ENCODE results near the gene QRSL1. TPM values are rescaled to one million over a fixed set of nuclear protein-coding genes. Genes with fewer than 3 reads are reported as not detected.
"Not testable (repeated sequence)": the region's sequence is repeated elsewhere in the genome, so short reads cannot be mapped to it uniquely, and the experiment has no call there.

Gene QRSL1
- total RNA-seq, 2 experiments from 2014 or later, result 15.8 to 17.9 TPM

DNA sequence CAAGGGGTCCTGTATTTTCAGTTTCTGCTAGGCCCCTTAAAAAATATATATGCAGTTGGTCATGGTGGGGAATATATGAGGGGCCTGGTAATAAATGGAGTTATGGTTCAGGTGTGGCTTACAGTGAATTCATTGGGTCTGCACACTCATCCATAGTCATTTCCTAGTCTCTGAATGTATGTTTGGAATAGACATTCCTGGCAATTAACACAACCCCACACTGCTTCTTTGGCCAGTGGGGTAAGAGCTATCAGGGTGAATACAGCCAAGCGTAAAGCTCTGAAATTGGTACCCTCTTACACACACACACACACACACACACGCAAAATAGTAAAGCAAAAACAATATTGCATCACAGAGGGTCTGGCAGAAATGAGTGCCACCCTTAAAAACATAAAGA, 56.5 kb downstream of the QRSL1 start:
- no peaks in the 10 kb centered on the region for H3K36me3 Mint-ChIP-seq (ENCODE audit: low read depth)
- H3K4me1 Mint-ChIP-seq, result no peaks in the 10 kb centered on the region
- POLR2A ChIA-PET, result no interaction called here
- no peak overlapping the region for H3K27ac Mint-ChIP-seq
- intact Hi-C loops (cut with DNase I, micrococcal nuclease), result no loop called here
- no peaks in the 10 kb centered on the region for H3K27me3 Mint-ChIP-seq
- H3K4me3 Mint-ChIP-seq, result no peak overlapping the region
- DNase-seq, result no peak
- no peaks in the 10 kb centered on the region for H3K9me3 Mint-ChIP-seq (ENCODE audit: low read depth)
- CTCF ChIA-PET, result no interaction called here
- no peak for ATAC-seq

GRCh38 chr6:106688177-106688951, 59.0 kb downstream of the QRSL1 start:
- no peak overlapping the region for H3K27ac Mint-ChIP-seq
- no peaks in the 10 kb centered on the region for H3K9me3 Mint-ChIP-seq (ENCODE audit: low read depth)
- no peaks in the 10 kb centered on the region for H3K4me1 Mint-ChIP-seq
- POLR2A ChIA-PET, result no interaction called here
- CTCF ChIA-PET, result interaction anchor here (0.6 kb wide), 1 partner anchor 263 kb away, joined by 3 read pairs; no protein-coding TSS in a partner anchor
- H3K27me3 Mint-ChIP-seq, result no peaks in the 10 kb centered on the region
- H3K4me3 Mint-ChIP-seq, result no peak overlapping the region
- DNase-seq, result no peak
- ATAC-seq, result no peak
- H3K36me3 Mint-ChIP-seq (ENCODE audit: low read depth), result no peaks in the 10 kb centered on the region
- intact Hi-C loops (cut with DNase I, micrococcal nuclease), result no loop called here

DNA sequence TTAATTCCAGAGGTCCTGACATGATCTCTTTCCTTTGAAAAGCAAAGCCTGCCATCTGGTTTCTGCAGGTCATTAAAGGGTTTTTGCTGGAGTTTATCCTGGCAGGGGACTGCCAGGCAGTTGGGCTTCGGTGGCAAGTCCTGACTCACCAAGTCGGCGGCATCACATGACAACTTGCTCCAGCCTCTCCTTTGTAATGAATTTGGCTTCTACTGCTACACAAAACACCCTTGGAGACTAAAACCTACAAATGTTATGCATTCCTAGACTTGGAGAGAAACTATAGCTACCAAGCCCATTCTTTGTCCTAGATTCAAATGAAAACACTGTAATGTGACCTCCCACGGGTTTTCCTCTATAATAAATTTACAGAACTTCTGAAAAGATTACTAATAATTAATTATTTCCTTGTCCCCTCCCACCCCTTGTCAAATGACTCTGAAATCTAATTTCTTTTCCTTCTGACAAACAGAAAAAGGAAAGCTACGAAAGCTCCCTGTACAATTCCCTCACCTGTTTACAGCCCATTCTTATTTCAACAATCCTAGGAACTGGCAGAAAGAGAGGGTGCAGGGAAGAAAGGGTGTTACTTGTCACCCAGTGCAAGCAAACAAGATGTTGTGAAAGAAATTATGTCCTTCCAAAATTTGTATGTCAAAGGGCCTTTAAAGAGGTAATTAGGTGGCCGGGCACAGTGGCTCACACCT, 62.9 kb downstream of the QRSL1 start:
- H3K4me3 Mint-ChIP-seq, result no peak overlapping the region
- H3K36me3 Mint-ChIP-seq (ENCODE audit: low read depth), result no peaks in the 10 kb centered on the region
- no peak for DNase-seq
- ATAC-seq, result no peak
- H3K27ac Mint-ChIP-seq, result no peak overlapping the region
- H3K27me3 Mint-ChIP-seq, result no peaks in the 10 kb centered on the region
- no peaks in the 10 kb centered on the region for H3K9me3 Mint-ChIP-seq (ENCODE audit: low read depth)
- intact Hi-C loops (cut with DNase I, micrococcal nuclease), result no loop called here
- H3K4me1 Mint-ChIP-seq, result no peaks in the 10 kb centered on the region
- CTCF ChIA-PET, result interaction anchor here (0.7 kb wide), 1 partner anchor 247 kb away, joined by 3 read pairs; no protein-coding TSS in a partner anchor
- POLR2A ChIA-PET, result no interaction called here

DNA sequence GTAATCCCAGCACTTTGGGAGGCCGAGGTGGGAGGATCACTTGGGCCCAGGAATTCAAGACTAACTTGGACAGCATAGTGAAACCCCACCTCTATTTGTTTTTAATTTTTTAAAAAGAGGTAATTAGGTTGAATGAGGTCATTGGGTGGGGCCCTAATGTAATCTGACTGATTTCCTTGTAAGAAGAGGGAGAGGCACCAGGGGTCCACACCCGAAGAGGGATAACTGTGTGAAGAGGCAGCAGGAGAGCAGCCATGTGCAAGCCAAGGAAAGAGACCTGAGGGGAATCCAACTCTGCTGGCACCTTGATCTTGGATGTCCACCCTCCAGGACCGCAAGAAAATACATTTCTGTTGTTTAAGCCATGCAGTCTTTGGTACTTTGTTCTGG, 63.4 kb downstream of the QRSL1 start:
- no peaks in the 10 kb centered on the region for H3K9me3 Mint-ChIP-seq (ENCODE audit: low read depth)
- no peak overlapping the region for H3K4me3 Mint-ChIP-seq
- no peaks in the 10 kb centered on the region for H3K36me3 Mint-ChIP-seq (ENCODE audit: low read depth)
- no peaks in the 10 kb centered on the region for H3K27me3 Mint-ChIP-seq
- ATAC-seq (no peak), DNase-seq (no peak)
- CTCF ChIA-PET, result no interaction called here
- no peak overlapping the region for H3K27ac Mint-ChIP-seq
- POLR2A ChIA-PET, result no interaction called here
- no peaks in the 10 kb centered on the region for H3K4me1 Mint-ChIP-seq
- intact Hi-C loops (cut with DNase I, micrococcal nuclease), result no loop called here

DNA sequence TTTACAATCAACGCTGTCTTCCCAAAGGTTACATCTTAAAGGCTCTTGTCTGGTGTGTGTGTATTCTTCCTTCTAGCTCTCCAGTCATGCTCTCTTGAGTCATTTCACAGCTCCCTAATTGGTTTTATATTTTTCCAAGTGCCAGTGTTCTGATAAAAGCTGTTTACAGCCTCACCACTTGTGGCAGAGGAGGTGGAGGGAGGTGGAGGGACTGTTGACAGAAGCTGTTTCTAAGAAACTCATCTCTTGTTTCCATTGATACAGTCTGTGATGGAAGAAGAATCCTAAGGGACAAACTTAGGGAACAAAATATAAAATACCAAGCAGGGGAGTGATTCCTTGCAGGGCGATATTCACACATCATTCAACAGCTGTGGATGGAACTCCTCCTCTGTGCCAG, 64.0 kb downstream of the QRSL1 start:
- Mint-ChIP-seq H3K4me3 (no peak overlapping the region), H3K4me1 (no peaks in the 10 kb centered on the region), H3K36me3 (ENCODE audit: low read depth) (no peaks in the 10 kb centered on the region), H3K9me3 (ENCODE audit: low read depth) (no peaks in the 10 kb centered on the region), H3K27ac (no peak overlapping the region), H3K27me3 (peaks cover 1% of the 10 kb centered on the region)
- ChIA-PET POLR2A (no interaction called here), CTCF (interaction anchor here (1.0 kb wide), 1 partner anchor 11 kb away, joined by 3 read pairs; no protein-coding TSS in a partner anchor)
- intact Hi-C loops (cut with DNase I, micrococcal nuclease), result no loop called here
- no peak for ATAC-seq
- DNase-seq, result no peak

DNA sequence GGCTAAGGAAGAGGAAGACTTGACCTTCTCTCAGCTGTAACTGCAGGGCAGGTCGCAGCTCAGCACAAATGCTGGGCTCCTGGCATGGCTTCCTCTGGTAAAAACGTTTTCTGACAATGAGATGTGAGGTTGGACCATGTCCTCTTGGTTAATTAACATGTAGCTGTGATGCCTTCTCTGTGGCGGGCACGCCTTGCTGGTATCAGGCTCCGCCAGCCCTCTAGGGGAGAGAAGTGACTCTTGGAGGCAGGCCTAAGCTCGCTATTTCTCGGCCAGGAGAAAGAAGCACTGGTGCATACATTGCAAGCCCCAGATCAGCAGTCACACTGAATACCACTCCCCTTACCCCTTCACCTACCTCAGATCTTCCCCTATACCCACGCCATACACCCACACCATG, 65.0 kb downstream of the QRSL1 start:
- no peaks in the 10 kb centered on the region for H3K9me3 Mint-ChIP-seq (ENCODE audit: low read depth)
- ChIA-PET POLR2A (interaction anchor here (0.6 kb wide), 1 partner anchor 285 kb away, joined by 3 read pairs; no protein-coding TSS in a partner anchor), CTCF (interaction anchor here (0.6 to 1.2 kb wide), 3 partner anchors 12 to 202 kb away, joined by 3 read pairs; no protein-coding TSS in a partner anchor)
- H3K27ac Mint-ChIP-seq, result no peak overlapping the region
- DNase-seq (no peak), ATAC-seq (no peak)
- no peaks in the 10 kb centered on the region for H3K36me3 Mint-ChIP-seq (ENCODE audit: low read depth)
- H3K4me1 Mint-ChIP-seq, result no peaks in the 10 kb centered on the region
- intact Hi-C loops (cut with DNase I, micrococcal nuclease), result no loop called here
- peaks cover 1% of the 10 kb centered on the region for H3K27me3 Mint-ChIP-seq
- H3K4me3 Mint-ChIP-seq, result no peak overlapping the region

GRCh38 chr6:106700581-106700980, 71.2 kb downstream of the QRSL1 start:
- H3K4me1 Mint-ChIP-seq, result no peaks in the 10 kb centered on the region
- ATAC-seq (no peak), DNase-seq (no peak)
- H3K9me3 Mint-ChIP-seq (ENCODE audit: low read depth), result peaks cover 4% of the 10 kb centered on the region
- H3K36me3 Mint-ChIP-seq (ENCODE audit: low read depth), result no peaks in the 10 kb centered on the region
- peaks cover 10% of the 10 kb centered on the region for H3K27me3 Mint-ChIP-seq
- no peak overlapping the region for H3K4me3 Mint-ChIP-seq
- no peak overlapping the region for H3K27ac Mint-ChIP-seq
- POLR2A ChIA-PET, result interaction anchor here (0.7 kb wide), 1 partner anchor 1323 kb away, joined by 5 read pairs; no protein-coding TSS in a partner anchor
- CTCF ChIA-PET, result no interaction called here
- intact Hi-C loops (cut with DNase I, micrococcal nuclease), result no loop called here

GRCh38 chr6:106701201-106701600, 71.8 kb downstream of the QRSL1 start:
- H3K27me3 Mint-ChIP-seq; CTCF ChIA-PET; H3K4me3 Mint-ChIP-seq; ATAC-seq; intact Hi-C loops (cut with DNase I, micrococcal nuclease); H3K4me1 Mint-ChIP-seq; DNase-seq; H3K27ac Mint-ChIP-seq; H3K9me3 Mint-ChIP-seq (ENCODE audit: low read depth); H3K36me3 Mint-ChIP-seq (ENCODE audit: low read depth): not testable (repeated sequence)
- POLR2A ChIA-PET, result interaction anchor here (0.7 kb wide), 1 partner anchor 1322 kb away, joined by 5 read pairs; no protein-coding TSS in a partner anchor

DNA sequence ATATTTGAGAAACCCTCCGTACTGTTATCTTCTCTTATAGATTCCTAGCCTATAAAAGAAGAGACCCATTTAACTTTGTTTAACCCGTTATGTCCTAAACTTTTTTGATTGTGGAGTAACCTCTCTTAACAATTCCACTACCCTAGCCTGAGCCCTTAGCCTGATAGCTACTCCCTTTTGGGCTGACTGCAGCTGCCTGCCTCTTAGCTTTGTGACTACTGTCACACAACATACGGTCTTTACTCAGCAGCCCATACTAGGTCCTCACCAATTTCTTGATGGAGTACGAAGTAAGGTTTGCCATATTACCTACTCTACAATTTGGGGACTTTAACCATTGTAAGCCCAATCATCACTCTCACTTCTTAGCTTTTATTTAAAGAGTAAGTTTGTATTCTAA, 72.7 kb downstream of the QRSL1 start:
- H3K27me3 Mint-ChIP-seq, result peaks cover 10% of the 10 kb centered on the region
- no peak for ATAC-seq
- DNase-seq, result no peak
- H3K27ac Mint-ChIP-seq, result no peak overlapping the region
- peaks cover 4% of the 10 kb centered on the region for H3K9me3 Mint-ChIP-seq (ENCODE audit: low read depth)
- POLR2A ChIA-PET, result no interaction called here
- CTCF ChIA-PET, result interaction anchor here (0.7 kb wide), 1 partner anchor 90 kb away, joined by 4 read pairs; no protein-coding TSS in a partner anchor
- H3K36me3 Mint-ChIP-seq (ENCODE audit: low read depth), result no peaks in the 10 kb centered on the region
- no peak overlapping the region for H3K4me3 Mint-ChIP-seq
- no peaks in the 10 kb centered on the region for H3K4me1 Mint-ChIP-seq
- intact Hi-C loops (cut with DNase I, micrococcal nuclease), result no loop called here

DNA sequence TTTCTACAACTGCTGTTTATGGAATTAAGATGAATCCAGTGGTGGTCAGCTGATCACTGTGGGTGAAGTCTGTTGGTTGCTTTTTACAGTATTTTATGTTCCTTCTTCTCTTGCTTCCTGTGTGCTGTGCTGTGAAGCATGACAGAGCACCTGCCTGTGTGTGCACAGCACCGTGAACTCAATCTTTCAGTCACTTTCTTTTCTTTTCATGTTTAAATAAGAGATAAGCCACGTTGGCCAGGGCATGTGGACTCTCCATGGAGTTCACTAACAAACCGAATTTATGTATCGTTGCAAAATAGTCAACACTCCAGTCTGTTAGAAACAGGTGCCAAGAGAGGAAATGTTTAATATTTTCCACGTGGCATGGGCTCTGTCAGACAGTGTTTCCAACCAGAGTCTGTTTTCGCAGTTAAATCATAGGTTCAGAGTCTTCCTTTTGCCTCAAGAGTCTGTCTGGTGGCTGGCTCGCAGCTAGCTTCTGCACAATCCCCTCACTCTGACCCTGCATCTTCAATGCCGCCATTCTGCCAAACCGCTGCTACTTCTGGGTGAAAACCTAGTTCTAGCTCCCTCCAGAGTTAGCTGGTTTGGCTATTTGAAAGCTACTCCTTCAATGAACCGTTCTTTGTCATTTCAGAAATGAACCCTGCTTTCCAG, 73.2 kb downstream of the QRSL1 start:
- H3K4me3 Mint-ChIP-seq, result no peak overlapping the region
- peaks cover 4% of the 10 kb centered on the region for H3K9me3 Mint-ChIP-seq (ENCODE audit: low read depth)

GRCh38 chr6:106704327-106704726, 74.9 kb downstream of the QRSL1 start:
- intact Hi-C loops (cut with DNase I, micrococcal nuclease), result no loop called here
- H3K27me3 Mint-ChIP-seq, result peaks cover 8% of the 10 kb centered on the region
- ATAC-seq (no peak), DNase-seq (no peak)
- H3K27ac Mint-ChIP-seq, result no peak overlapping the region
- ChIA-PET POLR2A (no interaction called here), CTCF (no interaction called here)
- H3K9me3 Mint-ChIP-seq (ENCODE audit: low read depth), result peaks cover 4% of the 10 kb centered on the region
- no peak overlapping the region for H3K4me3 Mint-ChIP-seq
- no peaks in the 10 kb centered on the region for H3K36me3 Mint-ChIP-seq (ENCODE audit: low read depth)
- no peaks in the 10 kb centered on the region for H3K4me1 Mint-ChIP-seq

More for the DNA sequence above, 73.2 kb downstream of the QRSL1 start:
- ChIA-PET POLR2A (no interaction called here), CTCF (interaction anchor here (0.7 kb wide), 1 partner anchor 91 kb away, joined by 4 read pairs; no protein-coding TSS in a partner anchor)
- ATAC-seq (no peak), DNase-seq (no peak)
- no peaks in the 10 kb centered on the region for H3K4me1 Mint-ChIP-seq
- peaks cover 10% of the 10 kb centered on the region for H3K27me3 Mint-ChIP-seq
- H3K36me3 Mint-ChIP-seq (ENCODE audit: low read depth), result no peaks in the 10 kb centered on the region
- intact Hi-C loops (cut with DNase I, micrococcal nuclease), result no loop called here
- no peak overlapping the region for H3K27ac Mint-ChIP-seq
